Bronchial epithelial cell (primary cell): ENCODE measurements around the gene CCNJL. TPM values are rescaled to one million over a fixed set of nuclear protein-coding genes. Genes with fewer than 3 reads are reported as not detected.

ENCODE experiments used
- DNase-seq: peaks from one replicate; pipeline ENCODE4 v3.0.0-alpha.2; 2010; ENCODE audit warnings: low read depth
- FAIRE-seq: peaks from 2 replicates; lab custom pipeline; 2011; peaks lifted over from hg19 to GRCh38; lab: Jason Lieb, UNC
- H3K27me3 ChIP-seq: 2 replicates; pipeline ENCODE4 v1.5.1; 2011; ENCODE audit warnings: low read length; ENCODE audit not compliant: control insufficient read depth, insufficient read depth
- H3K36me3 ChIP-seq: 2 replicates; pipeline ENCODE4 v1.5.1; 2011; ENCODE audit warnings: low read length; ENCODE audit not compliant: control insufficient read depth, insufficient read depth
- H3K4me3 ChIP-seq: 2 replicates; pipeline ENCODE4 v1.5.1; 2011; ENCODE audit warnings: mild to moderate bottlenecking, low read depth, low read length, control low read depth
- CTCF ChIP-seq: IDR thresholded peaks from 2 replicates; pipeline ENCODE4 v1.5.1; 2011; ENCODE audit warnings: mild to moderate bottlenecking, moderate library complexity, low read length, control low read depth, inconsistent platforms; ENCODE audit not compliant: insufficient read depth, severe bottlenecking
- total RNA-seq: library from RNA; depleted of rRNA; stranded (reverse); fragments of >200 nt; gene quantifications from 2 replicates; pipeline ENCODE4 v1.2.1, GENCODE V29; 2014

CCNJL gene
- total RNA-seq, 1 donor from 2014 or later, result 4.2 TPM

- H3K36me3 ChIP-seq, result no peaks in the 10 kb centered on the region
- no peak overlapping the region for H3K4me3 ChIP-seq
- H3K27me3 ChIP-seq, result no peaks in the 10 kb centered on the region
- DNase-seq, result no peak
- TF ChIP-seq CTCF, result no peak
- no peak for FAIRE-seq
Observed at GRCh38 chr5:160240350-160240749, 72.0 kb downstream of the CCNJL start.

DNA sequence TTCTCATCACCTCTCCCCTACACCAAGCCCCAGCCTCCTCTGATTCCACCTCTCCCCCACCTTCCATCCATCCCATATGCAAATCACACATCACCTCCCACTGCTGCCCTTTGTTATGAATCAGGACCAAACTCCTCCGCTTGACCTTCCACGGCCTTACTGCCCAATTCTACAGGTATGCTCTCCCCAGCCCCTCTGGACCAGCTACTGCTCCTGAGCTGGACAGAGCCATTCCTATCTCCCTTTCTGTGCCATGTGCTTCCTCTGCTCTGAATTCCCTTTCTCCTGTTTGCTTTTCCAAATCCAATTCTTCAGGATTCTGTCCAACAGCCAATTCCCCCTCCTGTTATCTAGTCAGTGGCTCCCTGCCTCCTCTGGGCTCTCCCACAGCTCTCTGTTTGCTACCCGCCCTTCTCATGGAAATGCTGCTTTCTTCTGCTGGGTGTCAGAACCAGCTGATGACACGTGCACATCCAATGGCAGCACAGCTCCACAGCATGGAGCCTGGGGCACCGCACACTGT, 74.7 kb downstream of the CCNJL start:
- FAIRE-seq (no peak), DNase-seq (no peak)
- Histone ChIP-seq H3K36me3 (no peaks in the 10 kb centered on the region), H3K27me3 (no peaks in the 10 kb centered on the region), H3K4me3 (no peak overlapping the region)
- TF ChIP-seq CTCF, result no peak

- DNase-seq, result no peak
- H3K4me3 ChIP-seq, result no peak overlapping the region
- TF ChIP-seq CTCF, result no peak
- FAIRE-seq, result no peak
- no peaks in the 10 kb centered on the region for H3K27me3 ChIP-seq
- H3K36me3 ChIP-seq, result no peaks in the 10 kb centered on the region
Observed at GRCh38 chr5:160235731-160236130, 76.6 kb downstream of the CCNJL start.

DNA sequence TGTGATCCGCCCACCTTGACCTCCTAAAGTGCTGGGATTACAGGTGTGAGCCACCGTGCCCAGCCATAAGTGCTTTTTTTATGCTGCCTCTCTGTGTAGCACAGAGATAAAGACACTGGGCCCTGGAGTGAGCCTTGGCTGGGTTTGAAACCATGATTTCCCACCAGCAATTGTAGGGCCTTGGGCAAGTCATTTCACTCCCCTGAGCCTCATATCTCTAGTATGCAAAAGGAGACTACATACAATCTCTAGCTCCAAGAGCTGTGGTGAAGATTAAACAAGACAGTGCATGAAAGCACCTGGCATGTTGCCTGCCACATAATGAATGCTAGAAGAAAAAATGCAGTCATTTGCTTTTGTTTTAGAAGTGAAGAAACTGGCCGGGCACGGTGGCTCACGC, 79.1 kb downstream of the CCNJL start:
- no peak for TF ChIP-seq CTCF
- FAIRE-seq, result no peak
- no peaks in the 10 kb centered on the region for H3K36me3 ChIP-seq
- no peaks in the 10 kb centered on the region for H3K27me3 ChIP-seq
- no peak overlapping the region for H3K4me3 ChIP-seq
- DNase-seq, result peak; percentile 84

DNA sequence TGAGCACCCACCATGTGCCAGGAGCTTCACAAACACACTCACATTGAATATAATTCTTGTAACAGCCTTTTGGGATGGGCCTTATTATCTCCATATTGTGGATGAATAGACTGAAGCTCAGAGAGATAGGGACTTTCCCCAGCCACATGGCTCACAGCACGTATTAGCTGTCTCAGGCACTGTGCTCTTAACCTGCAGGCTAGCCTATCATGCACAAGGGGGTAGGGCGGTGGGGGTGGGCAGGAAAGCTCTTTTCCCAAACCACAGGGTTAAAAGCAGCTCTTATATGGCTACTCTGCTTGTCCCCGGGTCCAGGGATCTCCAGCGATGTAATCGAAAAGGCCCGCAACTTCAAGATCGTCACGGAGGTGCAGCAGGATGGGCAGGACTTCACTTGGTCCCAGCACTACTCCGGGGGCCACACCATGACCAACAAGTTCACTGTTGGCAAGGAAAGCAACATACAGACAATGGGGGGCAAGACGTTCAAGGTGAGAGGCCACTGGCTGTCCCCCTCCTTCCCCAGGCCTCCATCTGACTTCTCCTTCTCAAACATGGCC, 80.5 kb downstream of the CCNJL start:
- no peaks in the 10 kb centered on the region for H3K27me3 ChIP-seq
- no peak for TF ChIP-seq CTCF
- FAIRE-seq (no peak), DNase-seq (peak; percentile 47)
- no peak overlapping the region for H3K4me3 ChIP-seq
- no peaks in the 10 kb centered on the region for H3K36me3 ChIP-seq
